OCI-LY1 (cell line): ENCODE results near the gene FNTB.
"Not testable (repeated sequence)": the region's sequence is repeated elsewhere in the genome, so short reads cannot be mapped to it uniquely, and the experiment has no call there.

Source experiments
- H2AFZ ChIP-seq: fragments of 200-600 bp; sonication (generic), shearing (Covaris generic); 2 replicates; pipeline ENCODE4 v1.6.0; 2014; ENCODE audit warnings: antibody characterized with exemption, mild to moderate bottlenecking, low read length
- H3F3A ChIP-seq: fragments of 200-600 bp; sonication (generic), shearing (Covaris generic); 2 replicates; pipeline ENCODE4 v1.6.0; 2014; ENCODE audit warnings: mild to moderate bottlenecking, antibody characterized with exemption, low read length, moderate library complexity; ENCODE audit not compliant: insufficient read depth
- H3K27ac ChIP-seq: fragments of 200-600 bp; sonication (generic); 2 replicates; pipeline ENCODE4 v1.5.1; 2014; ENCODE audit warnings: low read length, mixed run types, mild to moderate bottlenecking, low read depth; ENCODE audit not compliant: poor library complexity, severe bottlenecking
- H3K27me3 ChIP-seq: fragments of 200-600 bp; sonication (generic); 2 replicates; pipeline ENCODE4 v1.6.0; 2014; ENCODE audit warnings: antibody characterized with exemption, mild to moderate bottlenecking, low read length, moderate library complexity; ENCODE audit not compliant: insufficient read depth
- H3K36me3 ChIP-seq: fragments of 200-600 bp; sonication (generic); 2 replicates; pipeline ENCODE4 v1.6.1; 2014; ENCODE audit warnings: mild to moderate bottlenecking, antibody characterized with exemption, low read length, moderate library complexity, mixed read lengths; ENCODE audit not compliant: insufficient read depth
- H3K4me1 ChIP-seq: fragments of 200-600 bp; sonication (generic); 2 replicates; pipeline ENCODE4 v1.5.1; 2014; ENCODE audit warnings: mild to moderate bottlenecking, low read length, moderate library complexity; ENCODE audit not compliant: insufficient read depth, severe bottlenecking
- H3K4me2 ChIP-seq: fragments of 200-600 bp; sonication (generic), shearing (Covaris generic); 2 replicates; pipeline ENCODE4 v1.6.1; 2014; ENCODE audit warnings: low read length
- H3K4me3 ChIP-seq: fragments of 200-600 bp; sonication (generic); 2 replicates; pipeline ENCODE4 v1.5.1; 2014; ENCODE audit warnings: low read length, low read depth, mild to moderate bottlenecking, mixed read lengths; ENCODE audit not compliant: poor library complexity, severe bottlenecking
- H3K79me2 ChIP-seq: fragments of 200-600 bp; shearing (Covaris generic); 2 replicates; pipeline ENCODE4 v1.6.1; 2016; ENCODE audit warnings: mixed run types, low read length, mixed read lengths; ENCODE audit not compliant: insufficient read depth
- H3K9ac ChIP-seq: fragments of 200-600 bp; sonication (generic), shearing (Covaris generic); 2 replicates; pipeline ENCODE4 v1.6.1; 2014; ENCODE audit warnings: mild to moderate bottlenecking, low read length, mixed read lengths
- H3K9me2 ChIP-seq: fragments of 200-600 bp; sonication (generic), shearing (Covaris generic); 2 replicates; pipeline ENCODE4 v1.6.1; 2014; ENCODE audit warnings: low read depth, mild to moderate bottlenecking, low read length, mixed read lengths
- H3K9me3 ChIP-seq: fragments of 200-600 bp; shearing (Covaris generic); 2 replicates; pipeline ENCODE4 v1.6.1; 2014; ENCODE audit warnings: low read length, mixed read lengths
- H4K20me1 ChIP-seq: fragments of 200-600 bp; sonication (generic), shearing (Covaris generic); 2 replicates; pipeline ENCODE4 v1.6.0; 2016; ENCODE audit warnings: mild to moderate bottlenecking, low read length; ENCODE audit not compliant: insufficient read depth
- CTCF ChIP-seq: fragments of 200-600 bp; sonication (generic), shearing (Covaris generic); IDR thresholded peaks from 2 replicates; pipeline ENCODE4 v1.5.1; 2017; ENCODE audit warnings: mild to moderate bottlenecking, antibody characterized with exemption, low read length, moderate library complexity, mixed read lengths
- EZH2 ChIP-seq: fragments of 200-600 bp; sonication (generic), shearing (Covaris generic); IDR thresholded peaks from 2 replicates; pipeline ENCODE4 v1.8.0; 2017; ENCODE audit warnings: borderline replicate concordance, mixed run types, mild to moderate bottlenecking, antibody characterized with exemption, low read length, moderate library complexity, mixed read lengths

The FNTB gene

GRCh38 chr14:65080960-65081747 lies 94.5 kb downstream of the FNTB start:
- H3K4me1 ChIP-seq, result no peaks in the 10 kb centered on the region
- no peaks in the 10 kb centered on the region for H3K27me3 ChIP-seq
- H3K9me2 ChIP-seq, result no peaks in the 10 kb centered on the region
- H2AFZ ChIP-seq, result no peak overlapping the region
- no peaks in the 10 kb centered on the region for H3F3A ChIP-seq
- H3K4me2 ChIP-seq, result no peak overlapping the region
- TF ChIP-seq EZH2 (no peak), CTCF (no peak)
- no peaks in the 10 kb centered on the region for H3K9me3 ChIP-seq
- H3K4me3 ChIP-seq, result no peak overlapping the region
- H3K9ac ChIP-seq, result no peak overlapping the region
- no peaks in the 10 kb centered on the region for H3K79me2 ChIP-seq
- H3K36me3 ChIP-seq, result peaks cover 93% of the 10 kb centered on the region
- H3K27ac ChIP-seq, result no peak overlapping the region
- no peaks in the 10 kb centered on the region for H4K20me1 ChIP-seq

DNA sequence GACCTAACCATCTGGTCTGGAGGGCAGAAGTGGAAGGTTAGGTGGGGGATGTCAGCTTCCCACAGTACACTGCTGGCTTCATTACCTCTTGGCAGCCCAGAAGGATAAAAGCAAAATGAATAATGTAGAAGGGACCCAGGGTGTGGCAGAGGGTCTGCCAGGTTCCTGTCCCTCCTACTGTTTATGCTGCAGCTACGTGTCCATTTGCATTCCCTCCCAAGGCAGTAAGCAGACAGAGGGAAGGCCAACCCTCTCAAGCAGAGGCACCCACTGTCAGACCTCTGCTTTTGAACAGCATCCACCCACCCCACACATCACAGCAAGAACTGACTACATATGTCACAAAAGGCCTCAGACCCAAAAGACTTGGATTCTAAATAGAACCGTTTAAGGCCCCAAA lies 96.2 kb downstream of the FNTB start:
- no peaks in the 10 kb centered on the region for H3K27me3 ChIP-seq
- no peak overlapping the region for H2AFZ ChIP-seq
- peaks cover 93% of the 10 kb centered on the region for H3K36me3 ChIP-seq
- no peaks in the 10 kb centered on the region for H3K4me1 ChIP-seq
- TF ChIP-seq EZH2, result no peak
- TF ChIP-seq CTCF, result no peak
- H3K4me2 ChIP-seq, result no peak overlapping the region
- no peaks in the 10 kb centered on the region for H3K9me2 ChIP-seq
- H3F3A ChIP-seq, result no peaks in the 10 kb centered on the region
- no peak overlapping the region for H3K4me3 ChIP-seq
- H3K27ac ChIP-seq, result no peak overlapping the region
- H4K20me1 ChIP-seq, result no peaks in the 10 kb centered on the region
- H3K9ac ChIP-seq, result no peak overlapping the region
- H3K9me3 ChIP-seq, result peaks cover under 1% of the 10 kb centered on the region
- no peaks in the 10 kb centered on the region for H3K79me2 ChIP-seq

DNA sequence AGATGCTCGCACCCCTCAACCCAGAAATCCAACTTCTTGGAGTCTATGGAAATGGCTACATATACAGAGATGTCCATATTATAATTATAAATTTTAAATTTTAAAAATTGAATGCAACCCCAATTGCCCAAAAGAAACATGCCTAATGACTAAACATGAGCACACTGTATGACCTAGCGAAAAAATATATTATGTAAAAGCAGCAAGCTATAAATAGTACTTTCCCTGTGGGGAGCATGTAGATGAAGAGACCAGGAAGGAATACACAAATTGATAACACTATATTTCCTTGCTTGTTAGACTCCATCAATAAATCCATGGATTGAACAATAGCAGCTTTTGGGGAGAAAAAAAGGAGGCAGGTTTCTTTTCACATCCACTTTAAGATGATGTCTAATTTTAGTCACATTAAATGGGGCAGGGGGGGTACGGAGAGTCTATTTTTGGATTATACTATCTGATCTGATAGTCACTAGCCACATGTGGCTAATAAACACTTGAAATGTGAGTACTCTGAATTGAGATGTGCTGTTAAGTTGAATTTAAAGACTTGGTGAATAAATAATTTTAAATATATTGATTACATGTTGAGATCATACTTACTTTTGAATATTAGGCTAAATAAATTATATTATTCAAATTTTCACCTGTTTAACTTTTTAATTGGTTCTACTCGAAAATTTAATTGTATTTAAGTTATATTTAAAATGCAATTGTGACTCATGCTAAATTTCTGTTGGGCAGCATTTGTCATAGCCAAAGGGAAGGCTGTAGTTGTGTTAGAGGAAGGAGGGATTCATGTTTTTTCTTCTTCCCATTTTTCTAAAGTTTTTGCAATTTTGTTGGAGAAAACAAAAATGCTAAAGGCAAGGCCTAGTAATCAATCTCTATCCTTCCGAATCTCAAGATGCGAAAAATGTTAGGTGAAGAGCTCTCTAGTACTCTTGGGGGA lies 98.1 kb downstream of the FNTB start:
- Histone ChIP-seq H3K4me2 (no peak overlapping the region), H3K9me3 (peaks cover 6% of the 10 kb centered on the region), H3K9ac (no peak overlapping the region), H3K9me2 (no peaks in the 10 kb centered on the region), H2AFZ (no peak overlapping the region), H3K4me3 (no peak overlapping the region), H3K79me2 (no peaks in the 10 kb centered on the region), H3K27me3 (no peaks in the 10 kb centered on the region), H3K27ac (no peak overlapping the region), H3F3A (no peaks in the 10 kb centered on the region), H3K4me1 (no peaks in the 10 kb centered on the region), H4K20me1 (no peaks in the 10 kb centered on the region), H3K36me3 (peaks cover 97% of the 10 kb centered on the region)
- TF ChIP-seq CTCF (no peak), EZH2 (no peak)

DNA sequence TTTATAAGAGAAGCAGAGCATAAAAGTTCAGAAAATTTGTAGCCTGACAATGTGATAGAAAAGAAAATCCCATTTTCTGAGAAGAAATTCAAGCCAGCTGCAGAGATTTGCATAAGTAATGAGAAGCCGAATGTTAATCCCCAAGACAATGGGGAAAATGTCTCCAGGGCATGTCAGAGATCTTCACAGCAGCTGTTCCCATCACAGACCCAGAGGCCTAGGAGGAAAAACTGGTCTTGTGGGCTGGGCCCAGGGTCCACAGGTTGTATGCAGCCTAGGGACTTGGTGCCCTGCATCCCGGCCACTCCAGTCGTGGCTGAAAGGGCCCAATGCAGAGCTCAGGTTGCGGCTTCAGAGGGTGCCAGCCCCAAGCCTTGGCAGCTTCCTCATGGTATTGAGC lies 100.0 kb downstream of the FNTB start:
- not testable (repeated sequence) for H3K4me3 ChIP-seq, H3K27me3 ChIP-seq, H3K79me2 ChIP-seq, H2AFZ ChIP-seq, H3F3A ChIP-seq, H3K9me2 ChIP-seq, H3K4me1 ChIP-seq, H3K9ac ChIP-seq, H3K9me3 ChIP-seq, H3K4me2 ChIP-seq, H3K27ac ChIP-seq, H4K20me1 ChIP-seq
- peaks cover 97% of the 10 kb centered on the region for H3K36me3 ChIP-seq

- peaks cover 97% of the 10 kb centered on the region for H3K36me3 ChIP-seq
These were observed 101.1 kb downstream of the FNTB start for GRCh38 chr14:65087835-65088234.

More at GRCh38 chr14:65087835-65088234, 101.1 kb downstream of the FNTB start:
- H3K27me3 ChIP-seq, H3K4me1 ChIP-seq, H3K9ac ChIP-seq, H3K9me3 ChIP-seq, H4K20me1 ChIP-seq, H3K9me2 ChIP-seq, H3K4me2 ChIP-seq, H3K79me2 ChIP-seq, H3K27ac ChIP-seq, H3K4me3 ChIP-seq, H2AFZ ChIP-seq, H3F3A ChIP-seq: not testable (repeated sequence)
